HepG2 (cell line): ENCODE results near the gene SNAP23. TPM values are rescaled to one million over a fixed set of nuclear protein-coding genes. Genes with fewer than 3 reads are reported as not detected.

ENCODE experiments used
- ATAC-seq: fragments of 200-7000 bp; cut with Tn5 transposase; 3 replicates; pipeline ENCODE4 v1.9.1; 2020; ENCODE audit warnings: mild to moderate bottlenecking, moderate library complexity
- BruUV-seq: library from RNA; stranded (reverse); fragments of 400-500 nt; replicated peaks from 2 replicates; lab custom pipeline; 2021; lab: Mats Ljungman, UMichigan
- CTCF ChIA-PET: fragments of 300-600 bp; formaldehyde crosslinking; extraction: SDS; loops from one replicate; lab custom pipeline; 2021; ENCODE audit warnings: low total read pairs, inconsistent platforms, low intra/inter-chr PET ratio; lab: Yijun Ruan, JAX
- POLR2A ChIA-PET: fragments of 350-600 bp; sonication (Branson Sonifier 250); formaldehyde crosslinking; loops from one replicate; lab custom pipeline; 2020; ENCODE audit warnings: antibody characterized with exemption, inconsistent platforms; lab: Yijun Ruan, JAX
- DNase-seq: peaks from one replicate; pipeline ENCODE4 v3.0.0-alpha.2; 2015; ENCODE audit warnings: low spot score
- FAIRE-seq: peaks from 3 replicates; lab custom pipeline; 2011; peaks lifted over from hg19 to GRCh38; lab: Jason Lieb, UNC
- H2AFZ ChIP-seq: one replicate; pipeline ENCODE4 v1.6.1; 2011; ENCODE audit warnings: low read length, inconsistent platforms
- H3K27ac ChIP-seq: fragments of 300-600 bp; 3 replicates; pipeline ENCODE4 v1.8.0; 2011; ENCODE audit warnings: mixed run types, mild to moderate bottlenecking, mixed read lengths, low read length, inconsistent platforms; ENCODE audit not compliant: insufficient read depth; ENCODE audit errors: extremely low read length
- H3K27me3 ChIP-seq, 2 experiments: fragments of 200-600 bp in 1 of 2; 2 replicates in 1 of 2; 3 replicates in 1 of 2; pipeline versions ENCODE4 v1.6.0 to v1.8.0; 2011; ENCODE audit warnings: low read length in 2 of 2, mild to moderate bottlenecking in 2 of 2, moderate library complexity in 2 of 2, inconsistent platforms in 1 of 2; ENCODE audit not compliant: insufficient read depth in 2 of 2, control insufficient read depth in 1 of 2
- H3K36me3 ChIP-seq, 2 experiments: fragments of 200-600 bp in 1 of 2; replicated peaks in 1 of 2; 2 replicates in 1 of 2; 3 replicates in 1 of 2; pipeline versions ENCODE4 v1.5.1 to v1.8.0; 2011; ENCODE audit warnings: low read length in 2 of 2, inconsistent platforms in 1 of 2; ENCODE audit not compliant: insufficient read depth in 2 of 2, control insufficient read depth in 1 of 2
- H3K4me1 ChIP-seq: 2 replicates; pipeline ENCODE4 v1.5.1; 2012; ENCODE audit warnings: low read length, inconsistent platforms; ENCODE audit not compliant: insufficient read depth
- H3K4me2 ChIP-seq: 2 replicates; pipeline ENCODE4 v1.6.0; 2011; ENCODE audit warnings: low read depth, low read length, inconsistent platforms
- H3K4me3 ChIP-seq, 3 experiments: fragments of 200-600 bp in 1 of 3; sonication (generic), shearing (Covaris generic) in 1 of 3; replicated peaks in 1 of 3; 2 replicates each; pipeline ENCODE4 v1.5.1; 2011 to 2016; ENCODE audit warnings: low read length in 3 of 3, inconsistent platforms in 2 of 3, low read depth in 2 of 3, mild to moderate bottlenecking in 2 of 3, control low read depth in 1 of 3, mixed read lengths in 1 of 3; ENCODE audit not compliant: insufficient read depth in 1 of 3
- H3K79me2 ChIP-seq: one replicate; pipeline ENCODE4 v1.6.1; 2011; ENCODE audit warnings: low read length, inconsistent platforms; ENCODE audit not compliant: insufficient read depth
- H3K9ac ChIP-seq: 2 replicates; pipeline ENCODE4 v1.6.0; 2011; ENCODE audit warnings: mild to moderate bottlenecking, low read depth, low read length, inconsistent platforms; ENCODE audit not compliant: insufficient read depth
- H3K9me3 ChIP-seq: 2 replicates; pipeline ENCODE4 v1.5.1; 2012; ENCODE audit warnings: mild to moderate bottlenecking, low read length
- H4K20me1 ChIP-seq: 2 replicates; pipeline ENCODE4 v1.6.0; 2011; ENCODE audit warnings: inconsistent platforms, mild to moderate bottlenecking, low read length, moderate library complexity; ENCODE audit not compliant: insufficient read depth
- ARID5B ChIP-seq: IDR thresholded peaks from 2 replicates; pipeline ENCODE4 v1.4.0; 2020; ENCODE audit warnings: mild to moderate bottlenecking, missing genetic modification reagents
- CENPT ChIP-seq: sonication (generic); formaldehyde crosslinking; IDR thresholded peaks from 2 replicates; pipeline ENCODE4 v1.8.0; 2022; ENCODE audit warnings: low read depth, mild to moderate bottlenecking, moderate library complexity, missing genetic modification reagents
- FOSL2 ChIP-seq: sonication (generic); formaldehyde crosslinking; IDR thresholded peaks from 2 replicates; pipeline ENCODE4 v1.4.0; 2020; ENCODE audit warnings: missing genetic modification reagents
- KAT8 ChIP-seq: IDR thresholded peaks from 2 replicates; pipeline ENCODE4 v1.6.1; 2016; ENCODE audit warnings: missing genetic modification reagents, missing compliant biosample characterization
- MEIS2 ChIP-seq: sonication (generic); formaldehyde crosslinking; IDR thresholded peaks from 2 replicates; pipeline ENCODE4 v1.9.0; 2021; ENCODE audit warnings: mild to moderate bottlenecking, missing genetic modification reagents
- MIER3 ChIP-seq: IDR thresholded peaks from 2 replicates; pipeline ENCODE4 v1.6.1; 2016; ENCODE audit warnings: missing compliant biosample characterization, borderline replicate concordance
- PITX1 ChIP-seq: sonication (generic); formaldehyde crosslinking; IDR thresholded peaks from 2 replicates; pipeline ENCODE4 v1.5.1; 2020; ENCODE audit warnings: mild to moderate bottlenecking, missing genetic modification reagents
- ZMYM4 ChIP-seq: sonication (generic); formaldehyde crosslinking; IDR thresholded peaks from 2 replicates; pipeline ENCODE4 v1.8.1; 2023; ENCODE audit warnings: mild to moderate bottlenecking, missing genetic modification reagents
- ZNF652 ChIP-seq: IDR thresholded peaks from 2 replicates; pipeline ENCODE4 v1.6.1; 2016; ENCODE audit warnings: low read depth, borderline replicate concordance
- ZNF724P ChIP-seq: sonication (generic); formaldehyde crosslinking; IDR thresholded peaks from 2 replicates; pipeline ENCODE4 v1.8.0; 2022; ENCODE audit warnings: missing genetic modification reagents, borderline replicate concordance
- ZNF83 ChIP-seq: sonication (generic); formaldehyde crosslinking; IDR thresholded peaks from 2 replicates; pipeline ENCODE4 v1.4.0; 2020; ENCODE audit warnings: missing genetic modification reagents, mild to moderate bottlenecking, borderline replicate concordance
- WGBS: methylation state at CpG from one replicate; pipeline ENCODE4 v1.1.6; 2017; ENCODE audit warnings: low lambda C conversion rate; 5-methylcytosine and 5-hydroxymethylcytosine counted together
- in situ Hi-C: cut with HindIII; loops from 2 replicates; pipeline ENCODE4 v1.10.0; 2017; ENCODE audit warnings: low pct_unique_long_range_greater_than_20kb; ENCODE audit not compliant: extremely low pct_ligation_motif_present
- intact Hi-C: fragments of 100-400 bp; cut with micrococcal nuclease; formaldehyde crosslinking; loops from one replicate; pipeline ENCODE4 v1.10.0; 2022; ENCODE audit not compliant: unreplicated experiment
- polyA plus RNA-seq, 8 experiments: library from polyadenylated mRNA; depleted of rRNA in 3 of 8; stranded (reverse) in 7 of 8; unstranded in 1 of 8; fragments of >200 nt; fragmentation: Illumina TruSeq in 4 of 8; extraction: Trizol in 4 of 8; gene quantifications; 2 replicates each; pipeline versions ENCODE4 v1.2.1 to v1.2.3, GENCODE V29; 2011 to 2016; ENCODE audit warnings: low read depth in 4 of 8, missing spikeins in 1 of 8, mixed read lengths in 1 of 8; ENCODE audit not compliant: insufficient read depth in 1 of 8
- total RNA-seq, 5 experiments: library from RNA; depleted of rRNA; stranded (reverse); fragments of >200 nt; fragmentation: Illumina TruSeq; extraction: Trizol; gene quantifications; 2 replicates each; pipeline ENCODE4 v1.2.3, GENCODE V29; 2016; ENCODE audit warnings: low read depth in 1 of 5
- TF ChIP-seq, protein P1 (sequence below): sonication (generic); formaldehyde crosslinking; IDR thresholded peaks from 2 replicates; pipeline ENCODE4 v1.4.0; 2020; ENCODE audit warnings: missing genetic modification reagents

SNAP23 gene
- total and polyA plus RNA-seq, 2 of the 13 experiments (the other 11 are each of a cell fraction or from before 2014, with no cell fraction given) = 37.0 to 101 TPM

- DNase-seq (no peak), FAIRE-seq (no peak), ATAC-seq (no peak)
- Histone ChIP-seq H3K4me3 (no peak overlapping the region), H3K27ac (no peak overlapping the region), H3K4me1 (no peaks in the 10 kb centered on the region), H3K9me3 (no peaks in the 10 kb centered on the region), H3K4me2 (no peak overlapping the region), H3K27me3 (no peaks in the 10 kb centered on the region), H3K9ac (no peak overlapping the region), H4K20me1 (no peaks in the 10 kb centered on the region), H2AFZ (no peak overlapping the region), H3K79me2 (no peaks in the 10 kb centered on the region), H3K36me3 (peaks cover 0 to 4% of the 10 kb centered on the region in 2 experiments; a peak in 3 of 5 replicates)
- BruUV-seq = no TSS peak
- TF ChIP-seq ZNF83 (no peak), PITX1 (CRISPR knock-in tag) (no peak)
- TF ChIP-seq, protein P1, sequence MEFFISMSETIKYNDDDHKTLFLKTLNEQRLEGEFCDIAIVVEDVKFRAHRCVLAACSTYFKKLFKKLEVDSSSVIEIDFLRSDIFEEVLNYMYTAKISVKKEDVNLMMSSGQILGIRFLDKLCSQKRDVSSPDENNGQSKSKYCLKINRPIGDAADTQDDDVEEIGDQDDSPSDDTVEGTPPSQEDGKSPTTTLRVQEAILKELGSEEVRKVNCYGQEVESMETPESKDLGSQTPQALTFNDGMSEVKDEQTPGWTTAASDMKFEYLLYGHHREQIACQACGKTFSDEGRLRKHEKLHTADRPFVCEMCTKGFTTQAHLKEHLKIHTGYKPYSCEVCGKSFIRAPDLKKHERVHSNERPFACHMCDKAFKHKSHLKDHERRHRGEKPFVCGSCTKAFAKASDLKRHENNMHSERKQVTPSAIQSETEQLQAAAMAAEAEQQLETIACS (CRISPR knock-in tag) = no peak
- CTCF ChIA-PET = no interaction called here
- in situ Hi-C loops = no loop called here
- WGBS = 98% methylated on average over 8 of the region's 8 CpGs
- POLR2A ChIA-PET = no interaction called here
- intact Hi-C loops = no loop called here
Observed at GRCh38 chr15:42457445-42458442, 37.7 kb upstream of the SNAP23 start.

- DNase-seq (no peak), FAIRE-seq (no peak), ATAC-seq (no peak)
- no peaks in the 10 kb centered on the region for H4K20me1 ChIP-seq
- H3K79me2 ChIP-seq = no peaks in the 10 kb centered on the region
- no peaks in the 10 kb centered on the region for H3K27me3 ChIP-seq
- CTCF ChIA-PET = no interaction called here
- in situ Hi-C loops = no loop called here
- H3K36me3 ChIP-seq = peaks cover 0 to 20% of the 10 kb centered on the region in 2 experiments; a peak in 4 of 5 replicates
- no peak overlapping the region for H3K9ac ChIP-seq
- no TSS peak for BruUV-seq
- no peaks in the 10 kb centered on the region for H3K4me1 ChIP-seq
- H3K4me2 ChIP-seq = no peak overlapping the region
- POLR2A ChIA-PET = no interaction called here
- 94% methylated on average over 3 of the region's 3 CpGs for WGBS
- no peaks in the 10 kb centered on the region for H3K9me3 ChIP-seq
- intact Hi-C loops = no loop called here
- no peak overlapping the region for H3K4me3 ChIP-seq
- H2AFZ ChIP-seq = no peak overlapping the region
- no peak overlapping the region for H3K27ac ChIP-seq
- TF ChIP-seq ZNF724P (CRISPR knock-in tag) = no peak
- no peak for TF ChIP-seq CENPT
- no peak for TF ChIP-seq ZMYM4 (CRISPR knock-in tag)
- TF ChIP-seq ZNF652 = no peak
- no peak for TF ChIP-seq FOSL2 (CRISPR knock-in tag)
- TF ChIP-seq ARID5B (CRISPR knock-in tag) = no peak
- TF ChIP-seq KAT8 (CRISPR knock-in tag) = no peak
- no peak for TF ChIP-seq MIER3
- TF ChIP-seq MEIS2 (CRISPR knock-in tag) = no peak
Observed at GRCh38 chr15:42461261-42461660, 34.2 kb upstream of the SNAP23 start.
